H9 (cell line): Measurements from ENCODE around the gene CLEC4G. TPM values are rescaled to one million over a fixed set of nuclear protein-coding genes. Genes with fewer than 3 reads are reported as not detected.

Experiments used
- DNase-seq: peaks from one replicate; pipeline ENCODE4 v3.0.0-alpha.2; 2017
- H2AFZ ChIP-seq: one replicate; pipeline ENCODE4 v1.6.1; 2013; ENCODE audit warnings: mild to moderate bottlenecking, low read length, control low read depth, moderate library complexity
- H2AK5ac ChIP-seq: 2 replicates; pipeline ENCODE4 v1.6.1; 2013; ENCODE audit warnings: low read length, control low read depth, mixed read lengths; ENCODE audit not compliant: insufficient read length
- H2BK120ac ChIP-seq: one replicate; pipeline ENCODE4 v1.6.1; 2013; ENCODE audit warnings: low read depth, mild to moderate bottlenecking, low read length, control low read depth, inconsistent platforms; ENCODE audit not compliant: poor library complexity, severe bottlenecking
- H2BK12ac ChIP-seq: 2 replicates; pipeline ENCODE4 v1.6.1; 2013; ENCODE audit warnings: low read length, control low read depth, mixed read lengths, low read depth; ENCODE audit not compliant: insufficient read length
- H2BK15ac ChIP-seq: 2 replicates; pipeline ENCODE4 v1.6.1; 2013; ENCODE audit warnings: low read depth, low read length, control low read depth
- H2BK20ac ChIP-seq: one replicate; pipeline ENCODE4 v1.6.1; 2013; ENCODE audit warnings: low read depth, mild to moderate bottlenecking, low read length, control low read depth, inconsistent platforms; ENCODE audit not compliant: poor library complexity, severe bottlenecking
- H2BK5ac ChIP-seq: 2 replicates; pipeline ENCODE4 v1.6.1; 2013; ENCODE audit warnings: low read length, control low read depth, mixed read lengths; ENCODE audit not compliant: insufficient read length
- H3K14ac ChIP-seq: 2 replicates; pipeline ENCODE4 v1.6.1; 2013; ENCODE audit warnings: low read length, control low read depth; ENCODE audit not compliant: insufficient read depth
- H3K18ac ChIP-seq: 2 replicates; pipeline ENCODE4 v1.6.1; 2013; ENCODE audit warnings: low read depth, mild to moderate bottlenecking, mixed read lengths, low read length, control low read depth; ENCODE audit not compliant: insufficient read length
- H3K23ac ChIP-seq: 2 replicates; pipeline ENCODE4 v1.6.1; 2013; ENCODE audit warnings: low read length, control low read depth, mixed read lengths, low read depth; ENCODE audit not compliant: insufficient read length
- H3K23me2 ChIP-seq: 2 replicates; pipeline ENCODE4 v1.6.1; 2013; ENCODE audit warnings: low read depth, mild to moderate bottlenecking, mixed read lengths, low read length, control low read depth; ENCODE audit not compliant: insufficient read length, poor library complexity, severe bottlenecking
- H3K27ac ChIP-seq: 2 replicates; pipeline ENCODE4 v1.5.1; 2013; ENCODE audit warnings: low read length, control low read depth, mixed read lengths, low read depth; ENCODE audit not compliant: insufficient read length
- H3K27me3 ChIP-seq: 2 replicates; pipeline ENCODE4 v1.6.1; 2013; ENCODE audit warnings: low read length, control low read depth, inconsistent platforms; ENCODE audit not compliant: insufficient read depth
- H3K4ac ChIP-seq: 2 replicates; pipeline ENCODE4 v1.6.1; 2013; ENCODE audit warnings: low read depth, mild to moderate bottlenecking, control low read depth, inconsistent platforms, low read length, moderate library complexity
- H3K4me1 ChIP-seq: 2 replicates; pipeline ENCODE4 v1.6.1; 2013; ENCODE audit warnings: low read length, control low read depth, inconsistent platforms; ENCODE audit not compliant: insufficient read depth
- H3K4me2 ChIP-seq: 2 replicates; pipeline ENCODE4 v1.6.1; 2013; ENCODE audit warnings: low read length, control low read depth, mixed read lengths; ENCODE audit not compliant: insufficient read length, insufficient read depth
- H3K56ac ChIP-seq: 2 replicates; pipeline ENCODE4 v1.6.1; 2013; ENCODE audit warnings: low read depth, mild to moderate bottlenecking, mixed read lengths, low read length, control low read depth; ENCODE audit not compliant: insufficient read length
- H3K79me1 ChIP-seq: 2 replicates; pipeline ENCODE4 v1.6.1; 2013; ENCODE audit warnings: low read depth, mild to moderate bottlenecking, moderate library complexity, low read length, control low read depth, inconsistent platforms; ENCODE audit not compliant: insufficient read depth, poor library complexity, severe bottlenecking
- H3K79me2 ChIP-seq: 2 replicates; pipeline ENCODE4 v1.6.1; 2013; ENCODE audit warnings: low read length, control low read depth, inconsistent platforms; ENCODE audit not compliant: insufficient read depth
- H3K9ac ChIP-seq: 2 replicates; pipeline ENCODE4 v1.6.1; 2013; ENCODE audit warnings: low read length, control low read depth, mixed read lengths; ENCODE audit not compliant: insufficient read length; ENCODE audit errors: extremely low read depth
- H3K9me3 ChIP-seq: one replicate; pipeline ENCODE4 v1.6.1; 2013; ENCODE audit warnings: low read depth, low read length, inconsistent platforms; ENCODE audit not compliant: control insufficient read depth
- H3T11ph ChIP-seq: one replicate; pipeline ENCODE4 v1.6.1; 2013; ENCODE audit warnings: mild to moderate bottlenecking, low read length, control low read depth, inconsistent platforms
- H4K20me1 ChIP-seq: one replicate; pipeline ENCODE4 v1.6.1; 2013; ENCODE audit not compliant: control insufficient read depth, insufficient read length, insufficient read depth
- H4K5ac ChIP-seq: 2 replicates; pipeline ENCODE4 v1.6.1; 2013; ENCODE audit warnings: low read depth, mild to moderate bottlenecking, mixed read lengths, low read length, control low read depth; ENCODE audit not compliant: insufficient read length
- H4K8ac ChIP-seq: replicated peaks from 2 replicates; pipeline ENCODE4 v1.6.1; 2013; ENCODE audit warnings: low read length, control low read depth, mixed read lengths, low read depth; ENCODE audit not compliant: insufficient read length
- H4K91ac ChIP-seq: 2 replicates; pipeline ENCODE4 v1.6.1; 2013; ENCODE audit warnings: low read depth, mild to moderate bottlenecking, moderate library complexity, mixed read lengths, low read length, control low read depth; ENCODE audit not compliant: insufficient read length
- H3K27ac Mint-ChIP-seq, 3 experiments: 2 replicates in 2 of 3; 3 replicates in 1 of 3; pipeline ENCODE4 v1.8.0; 2020 to 2021; ENCODE audit warnings: mixed read lengths in 3 of 3, mild to moderate bottlenecking in 1 of 3, moderate library complexity in 1 of 3
- H3K27me3 Mint-ChIP-seq: 2 replicates; pipeline ENCODE4 v1.8.0; 2021; ENCODE audit warnings: low read depth, mild to moderate bottlenecking, moderate library complexity, mixed read lengths
- H3K36me3 Mint-ChIP-seq, 3 experiments: 2 replicates in 2 of 3; 3 replicates in 1 of 3; pipeline ENCODE4 v1.8.0; 2020 to 2021; ENCODE audit warnings: low read depth in 3 of 3, mixed read lengths in 3 of 3; ENCODE audit not compliant: insufficient read depth in 1 of 3
- H3K4me1 Mint-ChIP-seq, 2 experiments: 2 replicates each; pipeline ENCODE4 v1.8.0; 2020; ENCODE audit warnings: mixed read lengths in 2 of 2
- H3K4me3 Mint-ChIP-seq, 2 experiments: 2 replicates in 1 of 2; 3 replicates in 1 of 2; pipeline ENCODE4 v1.8.0; 2020 to 2021; ENCODE audit warnings: mild to moderate bottlenecking in 2 of 2, mixed read lengths in 2 of 2, moderate library complexity in 1 of 2
- H3K9me3 Mint-ChIP-seq, 2 experiments: 2 replicates in 1 of 2; 3 replicates in 1 of 2; pipeline ENCODE4 v1.8.0; 2020; ENCODE audit warnings: mild to moderate bottlenecking in 2 of 2, mixed read lengths in 2 of 2, moderate library complexity in 1 of 2
- WGBS: extraction: QIAGEN DNeasy Blood & Tissue Kit; methylation state at CpG from one replicate; pipeline ENCODE4 v1.1.7; 2013; ENCODE audit warnings: missing lambda C conversion rate, low lambda C conversion rate, mixed read lengths; ENCODE audit not compliant: insufficient read length; ENCODE audit errors: extremely low coverage; 5-methylcytosine and 5-hydroxymethylcytosine counted together
- total RNA-seq: library from RNA; stranded (reverse); gene quantifications from 2 replicates; pipeline ENCODE4 v1.2.1, GENCODE V29; 2021
- TF ChIP-seq, protein P1 (sequence below): fragments of 200-600 bp; sonication (generic); conservative IDR thresholded peaks from 3 replicates; pipeline ENCODE4 v1.8.0; 2021; ENCODE audit warnings: antibody characterized with exemption, mild to moderate bottlenecking

Gene CLEC4G
- total RNA-seq, 1 experiment from 2014 or later: not detected

DNA sequence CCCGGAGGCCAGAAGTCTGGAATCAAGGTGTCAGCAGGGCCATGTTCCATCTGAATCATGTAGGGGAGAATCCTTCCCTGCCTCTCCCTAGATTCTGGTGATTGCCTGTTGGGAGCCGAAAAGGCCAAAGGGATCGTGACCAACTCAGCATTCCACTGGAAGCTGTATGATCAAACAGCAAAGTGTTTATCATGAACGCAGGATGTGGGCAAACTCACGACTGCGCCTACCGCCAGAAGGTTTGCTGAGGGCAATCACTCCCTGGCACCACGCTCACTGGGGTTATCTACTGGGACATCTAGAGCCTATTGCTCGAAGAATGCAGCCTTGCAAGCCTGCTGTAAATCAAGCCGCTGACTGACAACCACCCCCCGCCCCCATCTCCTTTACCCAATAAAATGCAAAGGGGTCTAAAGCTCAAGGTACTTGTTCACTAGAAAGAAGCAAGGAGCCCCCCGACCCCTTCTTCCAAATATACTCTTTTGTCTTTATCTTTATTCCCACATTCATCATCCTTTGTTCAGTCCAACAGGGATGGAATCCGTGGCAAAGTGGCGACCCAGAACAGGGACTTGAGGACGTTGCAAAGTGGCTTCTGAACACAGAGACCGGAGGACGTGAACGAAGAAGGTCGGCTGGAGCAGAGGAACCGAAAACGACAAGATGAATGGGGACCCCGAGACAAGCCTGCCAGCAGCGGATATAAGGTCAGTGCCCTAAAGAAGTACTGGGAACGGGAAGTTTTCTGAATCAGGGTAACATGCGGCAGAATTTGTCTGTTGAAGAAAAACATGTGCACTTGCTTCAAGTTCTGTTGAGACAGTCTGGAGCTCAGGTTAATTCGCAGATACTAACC is 47.9 kb upstream of the CLEC4G start:
- no CpG with 5 or more reads among the region's 26 CpGs for WGBS
- Mint-ChIP-seq H3K4me3 (no peak overlapping the region), H3K36me3 (no peaks in the 10 kb centered on the region), H3K27me3 (peaks cover 79% of the 10 kb centered on the region), H3K4me1 (peaks cover 15 to 20% of the 10 kb centered on the region in 2 experiments), H3K27ac (no peak overlapping the region), H3K9me3 (no peaks in the 10 kb centered on the region; a peak in 1 of 5 replicates)
- Histone ChIP-seq H2BK12ac (no peak overlapping the region), H3K9me3 (no peaks in the 10 kb centered on the region), H4K20me1 (no peaks in the 10 kb centered on the region), H3K18ac (no peak overlapping the region), H3T11ph (no peak overlapping the region), H3K79me2 (no peaks in the 10 kb centered on the region), H4K5ac (no peak overlapping the region), H2BK120ac (no peak overlapping the region), H2BK15ac (no peak overlapping the region), H4K8ac (no peak overlapping the region), H3K79me1 (no peaks in the 10 kb centered on the region), H2BK5ac (no peak overlapping the region), H3K27ac (no peak overlapping the region), H2AK5ac (no peak overlapping the region), H3K4me2 (no peak overlapping the region), H3K9ac (no peak overlapping the region), H3K27me3 (no peaks in the 10 kb centered on the region), H2BK20ac (no peak overlapping the region), H2AFZ (no peak overlapping the region), H3K56ac (no peak overlapping the region), H3K23ac (no peak overlapping the region), H4K91ac (no peak overlapping the region), H3K4ac (no peak overlapping the region), H3K4me1 (no peaks in the 10 kb centered on the region), H3K23me2 (no peaks in the 10 kb centered on the region), H3K14ac (no peak overlapping the region)
- TF ChIP-seq, protein P1, sequence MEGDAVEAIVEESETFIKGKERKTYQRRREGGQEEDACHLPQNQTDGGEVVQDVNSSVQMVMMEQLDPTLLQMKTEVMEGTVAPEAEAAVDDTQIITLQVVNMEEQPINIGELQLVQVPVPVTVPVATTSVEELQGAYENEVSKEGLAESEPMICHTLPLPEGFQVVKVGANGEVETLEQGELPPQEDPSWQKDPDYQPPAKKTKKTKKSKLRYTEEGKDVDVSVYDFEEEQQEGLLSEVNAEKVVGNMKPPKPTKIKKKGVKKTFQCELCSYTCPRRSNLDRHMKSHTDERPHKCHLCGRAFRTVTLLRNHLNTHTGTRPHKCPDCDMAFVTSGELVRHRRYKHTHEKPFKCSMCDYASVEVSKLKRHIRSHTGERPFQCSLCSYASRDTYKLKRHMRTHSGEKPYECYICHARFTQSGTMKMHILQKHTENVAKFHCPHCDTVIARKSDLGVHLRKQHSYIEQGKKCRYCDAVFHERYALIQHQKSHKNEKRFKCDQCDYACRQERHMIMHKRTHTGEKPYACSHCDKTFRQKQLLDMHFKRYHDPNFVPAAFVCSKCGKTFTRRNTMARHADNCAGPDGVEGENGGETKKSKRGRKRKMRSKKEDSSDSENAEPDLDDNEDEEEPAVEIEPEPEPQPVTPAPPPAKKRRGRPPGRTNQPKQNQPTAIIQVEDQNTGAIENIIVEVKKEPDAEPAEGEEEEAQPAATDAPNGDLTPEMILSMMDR: no peak
- DNase-seq: no peak
